Endothelial cell of umbilical vein (primary cell): ENCODE measurements around the gene HBS1L.

Experiments used
- EZH2 ChIP-seq: IDR thresholded peaks from 2 replicates; pipeline ENCODE4 v1.6.1; 2012; ENCODE audit warnings: borderline replicate concordance, low read depth, mild to moderate bottlenecking, moderate library complexity, low read length, inconsistent platforms; ENCODE audit not compliant: severe bottlenecking
- JUN ChIP-seq: IDR thresholded peaks from 2 replicates; pipeline ENCODE4 v1.6.1; 2011; ENCODE audit warnings: borderline replicate concordance, low read depth; ENCODE audit not compliant: insufficient read length, insufficient read depth
- MYC ChIP-seq: IDR thresholded peaks from one replicate; pipeline ENCODE4 v1.6.1; 2011; ENCODE audit warnings: mild to moderate bottlenecking, low read depth, low read length
- POLR2A ChIP-seq: IDR thresholded peaks from 2 replicates; pipeline ENCODE4 v1.6.1; 2012; ENCODE audit warnings: low read depth, mild to moderate bottlenecking, control low read depth, low read length
- POLR2AphosphoS5 ChIP-seq: IDR thresholded peaks from 2 replicates; pipeline ENCODE4 v1.6.1; 2012; ENCODE audit warnings: low read depth, mild to moderate bottlenecking, control low read depth, low read length, moderate library complexity; ENCODE audit not compliant: insufficient read depth
- TF ChIP-seq, protein P1 (sequence below), 2 donors: IDR thresholded peaks; 1 replicate in 1 of 2; 2 replicates in 1 of 2; pipeline ENCODE4 v1.5.1; 2011; ENCODE audit warnings: low read length in 2 of 2, mild to moderate bottlenecking in 2 of 2, moderate library complexity in 2 of 2, control low read depth in 1 of 2, inconsistent platforms in 1 of 2, low read depth in 1 of 2; ENCODE audit not compliant: insufficient read depth in 1 of 2; ENCODE audit errors: extremely low read depth in 1 of 2
- TF ChIP-seq, protein P2 (sequence below): IDR thresholded peaks from 2 replicates; pipeline ENCODE4 v1.6.1; 2011; ENCODE audit not compliant: insufficient read depth, insufficient read length

DNA sequence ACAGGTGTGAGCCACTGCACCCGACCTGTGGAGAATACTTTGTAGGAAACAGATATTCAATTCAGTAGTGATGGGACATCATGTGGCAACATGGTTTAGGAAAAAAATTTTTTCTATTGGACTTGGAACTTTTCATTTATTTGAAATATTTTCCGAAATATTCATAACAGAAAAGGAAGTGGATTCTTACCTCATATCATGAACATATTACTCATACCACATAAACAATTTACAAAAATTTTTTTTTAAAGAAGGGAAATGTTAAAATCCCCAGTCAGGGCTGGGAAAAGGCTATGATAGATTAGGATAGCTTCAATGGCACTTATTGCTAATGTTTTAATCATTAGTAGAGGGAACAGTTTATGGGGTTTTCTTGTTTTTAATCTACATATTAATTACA is 97.9 kb downstream of the HBS1L start:
- TF ChIP-seq, protein P1, sequence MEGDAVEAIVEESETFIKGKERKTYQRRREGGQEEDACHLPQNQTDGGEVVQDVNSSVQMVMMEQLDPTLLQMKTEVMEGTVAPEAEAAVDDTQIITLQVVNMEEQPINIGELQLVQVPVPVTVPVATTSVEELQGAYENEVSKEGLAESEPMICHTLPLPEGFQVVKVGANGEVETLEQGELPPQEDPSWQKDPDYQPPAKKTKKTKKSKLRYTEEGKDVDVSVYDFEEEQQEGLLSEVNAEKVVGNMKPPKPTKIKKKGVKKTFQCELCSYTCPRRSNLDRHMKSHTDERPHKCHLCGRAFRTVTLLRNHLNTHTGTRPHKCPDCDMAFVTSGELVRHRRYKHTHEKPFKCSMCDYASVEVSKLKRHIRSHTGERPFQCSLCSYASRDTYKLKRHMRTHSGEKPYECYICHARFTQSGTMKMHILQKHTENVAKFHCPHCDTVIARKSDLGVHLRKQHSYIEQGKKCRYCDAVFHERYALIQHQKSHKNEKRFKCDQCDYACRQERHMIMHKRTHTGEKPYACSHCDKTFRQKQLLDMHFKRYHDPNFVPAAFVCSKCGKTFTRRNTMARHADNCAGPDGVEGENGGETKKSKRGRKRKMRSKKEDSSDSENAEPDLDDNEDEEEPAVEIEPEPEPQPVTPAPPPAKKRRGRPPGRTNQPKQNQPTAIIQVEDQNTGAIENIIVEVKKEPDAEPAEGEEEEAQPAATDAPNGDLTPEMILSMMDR (IDR thresholded peaks at IDR 0.05; ENCODE audit: extremely low read depth in 1 of 2, insufficient read depth in 1 of 2, low read depth in 1 of 2, low read length in 2 of 2), result no peak
- TF ChIP-seq EZH2 (no peak), MYC (no peak), POLR2A (no peak), POLR2AphosphoS5 (no peak), JUN (no peak)
- TF ChIP-seq, protein P2, sequence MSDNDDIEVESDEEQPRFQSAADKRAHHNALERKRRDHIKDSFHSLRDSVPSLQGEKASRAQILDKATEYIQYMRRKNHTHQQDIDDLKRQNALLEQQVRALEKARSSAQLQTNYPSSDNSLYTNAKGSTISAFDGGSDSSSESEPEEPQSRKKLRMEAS, result no peak
